PC-9 (cell line): ENCODE measurements around the gene FOXN3. TPM values are rescaled to one million over a fixed set of nuclear protein-coding genes. Genes with fewer than 3 reads are reported as not detected.
A peak's percentile ranks its signal among the peaks of the same experiment; 100 is the strongest.

Experiments
- BruUV-seq: library from RNA; stranded (reverse); fragments of 400-500 nt; replicated peaks from 2 replicates; lab custom pipeline; 2021; lab: Mats Ljungman, UMichigan
- CTCF ChIA-PET: fragments of 300-600 bp; sonication (Branson Sonifier 250); formaldehyde crosslinking; loops from one replicate; lab custom pipeline; 2022; ENCODE audit warnings: antibody characterized with exemption; lab: Charles Lee
- POLR2A ChIA-PET: fragments of 300-600 bp; sonication (Branson Sonifier 250); formaldehyde crosslinking; loops from one replicate; lab custom pipeline; 2022; ENCODE audit warnings: antibody characterized with exemption; ENCODE audit not compliant: unreplicated experiment; lab: Charles Lee
- DNase-seq, 2 experiments: peaks; one replicate each; pipeline versions ENCODE4 v3.0.0 to v3.0.0-alpha.2; 2015 to 2022; ENCODE audit warnings: mixed read lengths in 1 of 2
- H2AFZ ChIP-seq: fragments of 200-600 bp; sonication (generic); 2 replicates; pipeline ENCODE4 v1.8.1; 2017; ENCODE audit warnings: antibody characterized with exemption
- H3F3A ChIP-seq: fragments of 200-600 bp; sonication (generic); 2 replicates; pipeline ENCODE4 v1.8.1; 2017; ENCODE audit warnings: antibody characterized with exemption, mild to moderate bottlenecking, low read depth; ENCODE audit not compliant: insufficient read depth
- H3K27ac ChIP-seq: fragments of 200-600 bp; sonication (generic); 2 replicates; pipeline ENCODE4 v1.6.1; 2016; ENCODE audit warnings: mixed run types
- H3K27me3 ChIP-seq: fragments of 200-600 bp; sonication (generic); 2 replicates; pipeline ENCODE4 v1.6.1; 2016; ENCODE audit warnings: low read depth, mixed run types; ENCODE audit not compliant: insufficient read depth
- H3K36me3 ChIP-seq: fragments of 200-600 bp; sonication (generic); 2 replicates; pipeline ENCODE4 v1.6.1; 2016; ENCODE audit warnings: low read depth, mixed run types
- H3K4me1 ChIP-seq: fragments of 200-600 bp; sonication (generic); replicated peaks from 2 replicates; pipeline ENCODE4 v1.6.1; 2016; ENCODE audit warnings: mixed run types; ENCODE audit not compliant: insufficient read depth
- H3K4me2 ChIP-seq: fragments of 200-600 bp; sonication (generic); 2 replicates; pipeline ENCODE4 v1.6.1; 2017; ENCODE audit warnings: mixed run types
- H3K4me3 ChIP-seq: fragments of 200-600 bp; sonication (generic); 2 replicates; pipeline ENCODE4 v1.6.1; 2016; ENCODE audit warnings: mixed run types
- H3K79me2 ChIP-seq: fragments of 200-600 bp; sonication (generic); 2 replicates; pipeline ENCODE4 v1.6.1; 2017; ENCODE audit warnings: low read depth, mixed run types
- H3K9me2 ChIP-seq: fragments of 200-600 bp; sonication (generic); 2 replicates; pipeline ENCODE4 v1.8.1; 2017; ENCODE audit warnings: mild to moderate bottlenecking; ENCODE audit not compliant: insufficient read depth
- H3K9me3 ChIP-seq: fragments of 200-600 bp; sonication (generic); 2 replicates; pipeline ENCODE4 v1.8.1; 2016; ENCODE audit warnings: low read depth; ENCODE audit not compliant: insufficient read depth
- H4K20me1 ChIP-seq: fragments of 200-600 bp; sonication (generic); 2 replicates; pipeline ENCODE4 v1.8.1; 2017; ENCODE audit not compliant: insufficient read depth
- CTCF ChIP-seq: fragments of 200-600 bp; sonication (generic); conservative IDR thresholded peaks from 2 replicates; pipeline ENCODE4 v1.6.1; 2017; ENCODE audit warnings: mixed run types, antibody characterized with exemption, mild to moderate bottlenecking, moderate library complexity
- EZH2 ChIP-seq: fragments of 200-600 bp; sonication (generic); IDR thresholded peaks from 2 replicates; pipeline ENCODE4 v1.8.0; 2017; ENCODE audit warnings: antibody characterized with exemption, low read depth
- intact Hi-C: fragments of 100-400 bp; cut with micrococcal nuclease; formaldehyde crosslinking; loops from one replicate; pipeline ENCODE4 v1.10.0; 2022; ENCODE audit not compliant: unreplicated experiment
- total RNA-seq: library from RNA; stranded (reverse); gene quantifications from 2 replicates; pipeline ENCODE4 v1.2.3, GENCODE V29; 2021

FOXN3 gene
- total RNA-seq, 1 experiment from 2014 or later, result 4.2 TPM

- no peaks in the 10 kb centered on the region for H3K36me3 ChIP-seq
- intact Hi-C loops, result loop anchor here (2.0 kb wide), 1 partner anchor 377 kb away; no protein-coding TSS in a partner anchor
- H3K27me3 ChIP-seq, result no peaks in the 10 kb centered on the region
- no peaks in the 10 kb centered on the region for H4K20me1 ChIP-seq
- H3K79me2 ChIP-seq, result no peaks in the 10 kb centered on the region
- no peaks in the 10 kb centered on the region for H3K9me2 ChIP-seq
- POLR2A ChIA-PET, result no interaction called here
- no peaks in the 10 kb centered on the region for H3K9me3 ChIP-seq
- BruUV-seq, result no TSS peak
- H3K4me3 ChIP-seq, result no peak overlapping the region
- no peak overlapping the region for H3K4me2 ChIP-seq
- H3F3A ChIP-seq, result no peaks in the 10 kb centered on the region
- no peak for TF ChIP-seq CTCF
- no peak for TF ChIP-seq EZH2
- DNase-seq, result peak in 1 of 2 experiments; percentile 14
- CTCF ChIA-PET, result interaction anchor here (0.6 kb wide), 1 partner anchor 1403 kb away, joined by 11 read pairs; no protein-coding TSS in a partner anchor
- no peak overlapping the region for H2AFZ ChIP-seq
- no peak overlapping the region for H3K27ac ChIP-seq
- H3K4me1 ChIP-seq, result no peaks in the 10 kb centered on the region
These were observed 612 bp upstream of the FOXN3 start for GRCh38 chr14:89417465-89418225.

- H3K27ac ChIP-seq, result no peak overlapping the region
- no peaks in the 10 kb centered on the region for H3K79me2 ChIP-seq
- POLR2A ChIA-PET, result no interaction called here
These were observed 734 bp downstream of the FOXN3 start for GRCh38 chr14:89416002-89416995.

More at GRCh38 chr14:89416002-89416995, 734 bp downstream of the FOXN3 start:
- intact Hi-C loops, result no loop called here
- no peaks in the 10 kb centered on the region for H3F3A ChIP-seq
- H3K9me2 ChIP-seq, result no peaks in the 10 kb centered on the region
- H4K20me1 ChIP-seq, result no peaks in the 10 kb centered on the region
- TF ChIP-seq CTCF (no peak), EZH2 (no peak)
- H3K4me1 ChIP-seq, result no peaks in the 10 kb centered on the region
- peak in 1 of 2 experiments; percentile 85 for DNase-seq
- H3K36me3 ChIP-seq, result no peaks in the 10 kb centered on the region
- peaks cover 4% of the 10 kb centered on the region; the same call in 1 of the 2 replicates for H3K27me3 ChIP-seq
- no peak overlapping the region for H3K4me3 ChIP-seq
- H3K9me3 ChIP-seq, result no peaks in the 10 kb centered on the region
- H3K4me2 ChIP-seq, result no peak overlapping the region
- BruUV-seq, result no TSS peak
- CTCF ChIA-PET, result no interaction called here
- H2AFZ ChIP-seq, result no peak overlapping the region
